Mesodermal cell (in vitro differentiated cells): ENCODE results near the gene RNF151.
"Not testable (repeated sequence)": the region's sequence is repeated elsewhere in the genome, so short reads cannot be mapped to it uniquely, and the experiment has no call there.

Experiments used
- H3K27ac ChIP-seq: 2 replicates; pipeline ENCODE4 v1.7.0; 2013; ENCODE audit warnings: mild to moderate bottlenecking, low read depth, low read length, moderate library complexity; ENCODE audit not compliant: severe bottlenecking
- H3K36me3 ChIP-seq: 2 replicates; pipeline ENCODE4 v1.7.1; 2013; ENCODE audit warnings: mild to moderate bottlenecking, low read length, moderate library complexity; ENCODE audit not compliant: control insufficient read depth, insufficient read depth
- H3K4me1 ChIP-seq: one replicate; pipeline ENCODE4 v1.7.1; 2013; ENCODE audit warnings: mild to moderate bottlenecking, low read length; ENCODE audit not compliant: insufficient read depth, control insufficient read depth, poor library complexity, severe bottlenecking
- H3K4me3 ChIP-seq: 2 replicates; pipeline ENCODE4 v1.7.0; 2013; ENCODE audit warnings: low read length, control low read depth, mild to moderate bottlenecking; ENCODE audit not compliant: insufficient read depth, poor library complexity, severe bottlenecking; ENCODE audit errors: extremely low read depth
- H3K9me3 ChIP-seq: 2 replicates; pipeline ENCODE4 v1.7.1; 2013; ENCODE audit warnings: mild to moderate bottlenecking, low read length, moderate library complexity; ENCODE audit not compliant: control insufficient read depth
- WGBS, 2 experiments: methylation state at CpG; one replicate each; pipeline ENCODE4 v1.1.5; 2013; ENCODE audit warnings: missing lambda C conversion rate in 2 of 2; ENCODE audit not compliant: insufficient coverage in 2 of 2; 5-methylcytosine and 5-hydroxymethylcytosine counted together

Gene RNF151

DNA sequence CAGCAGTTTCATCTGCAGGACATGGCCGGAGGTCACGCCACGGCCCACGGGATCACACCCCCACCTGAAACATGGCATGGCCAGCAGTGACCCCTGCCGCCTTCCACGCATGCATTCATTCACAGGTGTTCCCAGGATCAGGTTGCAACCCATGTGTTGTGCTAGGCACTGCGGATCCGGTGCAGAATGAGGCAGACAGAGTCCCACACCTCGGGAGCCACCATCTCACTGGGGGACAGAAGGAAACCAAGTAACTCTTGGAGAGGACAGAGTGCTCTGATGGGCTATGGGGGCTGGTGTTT is 19.3 kb upstream of the RNF151 start:
- Histone ChIP-seq H3K9me3 (no peaks in the 10 kb centered on the region), H3K36me3 (no peaks in the 10 kb centered on the region), H3K4me3 (no peak overlapping the region), H3K4me1 (peaks cover under 1% of the 10 kb centered on the region), H3K27ac (no peak overlapping the region)
- WGBS, 2 experiments = 91 to 93% methylated on average over 7 to 9 of the region's 9 CpGs

GRCh38 chr16:1949507-1949906 is 17.1 kb upstream of the RNF151 start:
- 97 to 100% methylated on average over 3 to 8 of the region's 11 CpGs for WGBS, 2 experiments

GRCh38 chr16:1950047-1950446 is 16.6 kb upstream of the RNF151 start:
- no peaks in the 10 kb centered on the region for H3K36me3 ChIP-seq
- H3K4me3 ChIP-seq = no peak overlapping the region
- 81 to 89% methylated on average over 4 of the region's 7 CpGs for WGBS, 2 experiments
- H3K27ac ChIP-seq = no peak overlapping the region
- H3K9me3 ChIP-seq = no peaks in the 10 kb centered on the region
- no peaks in the 10 kb centered on the region for H3K4me1 ChIP-seq

More at GRCh38 chr16:1949507-1949906, 17.1 kb upstream of the RNF151 start:
- no peaks in the 10 kb centered on the region for H3K36me3 ChIP-seq
- H3K9me3 ChIP-seq = no peaks in the 10 kb centered on the region
- no peaks in the 10 kb centered on the region for H3K4me1 ChIP-seq
- H3K27ac ChIP-seq = no peak overlapping the region
- H3K4me3 ChIP-seq = no peak overlapping the region

DNA sequence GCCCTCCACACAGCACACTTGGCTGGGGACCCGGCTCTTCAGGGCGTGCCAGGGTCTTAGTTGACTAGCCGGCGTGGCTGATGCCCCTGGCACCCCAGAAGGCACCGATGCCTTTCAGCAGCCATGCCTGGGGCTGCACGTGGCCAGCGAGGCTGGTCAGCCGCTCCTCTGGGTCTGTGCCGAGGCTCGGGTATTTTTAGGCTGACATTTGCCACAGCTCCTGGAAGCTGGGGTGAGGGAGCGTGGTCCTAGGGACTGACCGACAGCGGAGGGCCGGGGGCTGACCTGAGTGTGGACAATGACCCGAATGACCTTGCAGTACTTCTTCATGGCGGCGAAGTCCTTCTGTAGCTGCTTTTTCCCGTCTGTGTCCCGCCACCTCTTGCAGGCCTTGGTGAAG is 16.1 kb upstream of the RNF151 start:
- no peaks in the 10 kb centered on the region for H3K36me3 ChIP-seq
- H3K27ac ChIP-seq = no peak overlapping the region
- H3K4me1 ChIP-seq = no peaks in the 10 kb centered on the region
- H3K9me3 ChIP-seq = no peaks in the 10 kb centered on the region
- 93% methylated on average over 17 to 19 of the region's 19 CpGs for WGBS, 2 experiments
- H3K4me3 ChIP-seq = no peak overlapping the region

GRCh38 chr16:1953734-1954133 is 12.9 kb upstream of the RNF151 start:
- H3K36me3 ChIP-seq = no peaks in the 10 kb centered on the region
- 91 to 94% methylated on average over 21 to 22 of the region's 22 CpGs for WGBS, 2 experiments
- no peak overlapping the region for H3K27ac ChIP-seq
- no peaks in the 10 kb centered on the region for H3K4me1 ChIP-seq
- no peaks in the 10 kb centered on the region for H3K9me3 ChIP-seq
- H3K4me3 ChIP-seq = no peak overlapping the region

- not testable (repeated sequence) for H3K9me3 ChIP-seq, H3K4me3 ChIP-seq, H3K27ac ChIP-seq
- Histone ChIP-seq H3K4me1 (peaks cover 13% of the 10 kb centered on the region), H3K36me3 (peaks cover 13% of the 10 kb centered on the region)
- 93 to 96% methylated on average over 17 to 19 of the region's 22 CpGs for WGBS, 2 experiments
These were observed 9.1 kb upstream of the RNF151 start for GRCh38 chr16:1957434-1958142.

GRCh38 chr16:1958143-1958491 is 8.5 kb upstream of the RNF151 start:
- not testable (repeated sequence) for H3K4me3 ChIP-seq, H3K9me3 ChIP-seq, H3K27ac ChIP-seq
- Histone ChIP-seq H3K36me3 (peaks cover 18% of the 10 kb centered on the region), H3K4me1 (peaks cover 18% of the 10 kb centered on the region)
- WGBS, 2 experiments = 97 to 98% methylated on average over 12 to 30 of the region's 30 CpGs

- Histone ChIP-seq H3K4me1 (peaks cover 24% of the 10 kb centered on the region), H3K27ac (no peak overlapping the region), H3K4me3 (peak overlapping the region; percentile 90), H3K36me3 (peaks cover 25% of the 10 kb centered on the region), H3K9me3 (no peaks in the 10 kb centered on the region)
- 61 to 63% methylated on average over 9 to 14 of the region's 14 CpGs for WGBS, 2 experiments
These were observed 7.9 kb upstream of the RNF151 start for GRCh38 chr16:1958715-1959268.

DNA sequence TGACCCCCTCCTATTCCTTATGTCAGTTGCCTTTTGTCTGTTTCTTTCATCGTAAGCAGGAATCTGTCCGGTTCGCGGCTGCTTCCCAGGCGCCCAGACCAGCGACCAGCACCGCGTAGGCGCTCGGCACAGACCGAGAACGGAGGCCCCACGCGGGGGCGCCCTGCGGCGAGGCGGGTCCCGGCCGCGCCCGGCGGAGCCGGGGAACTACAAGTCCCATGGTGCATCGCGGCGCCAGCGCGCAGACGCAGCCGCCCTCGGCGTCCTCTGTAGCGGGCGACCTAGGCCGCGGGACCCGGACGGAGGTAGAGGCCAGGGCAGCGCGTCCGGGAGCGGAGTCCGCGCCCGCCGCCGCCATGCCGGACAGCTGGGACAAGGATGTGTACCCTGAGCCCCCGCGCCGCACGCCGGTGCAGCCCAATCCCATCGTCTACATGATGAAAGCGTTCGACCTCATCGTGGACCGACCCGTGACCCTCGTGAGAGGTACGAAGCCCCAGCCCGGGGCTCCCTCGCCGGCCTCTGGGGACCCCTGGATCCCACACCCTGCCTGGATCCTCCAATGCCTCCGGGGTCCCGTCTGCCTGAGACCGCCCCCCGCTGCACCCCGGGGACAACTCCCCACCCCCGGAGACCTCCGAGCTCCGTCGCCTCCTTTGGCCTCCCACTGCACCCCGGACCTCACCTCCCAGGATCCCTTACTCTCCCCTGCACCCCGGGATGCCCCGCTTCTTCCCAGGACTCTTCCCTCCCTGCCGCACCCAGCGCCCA is 7.2 kb upstream of the RNF151 start, which contains the start of gene NDUFB10:
NDUFB10 (plus strand) TSS at position 270 of the 771 bp plus-strand sequence; CDS start at position 357, 87 bp downstream.
- Histone ChIP-seq H3K4me3 (peak within 1 kb of the TSS; percentile 90), H3K36me3 (peaks cover 28% of the 10 kb centered on the region), H3K4me1 (peaks cover 24% of the 10 kb centered on the region), H3K9me3 (no peaks in the 10 kb centered on the region), H3K27ac (peak within 1 kb of the TSS; percentile 18)
- WGBS, 2 experiments = 0% methylated on average over 67 to 70 of the region's 79 CpGs

DNA sequence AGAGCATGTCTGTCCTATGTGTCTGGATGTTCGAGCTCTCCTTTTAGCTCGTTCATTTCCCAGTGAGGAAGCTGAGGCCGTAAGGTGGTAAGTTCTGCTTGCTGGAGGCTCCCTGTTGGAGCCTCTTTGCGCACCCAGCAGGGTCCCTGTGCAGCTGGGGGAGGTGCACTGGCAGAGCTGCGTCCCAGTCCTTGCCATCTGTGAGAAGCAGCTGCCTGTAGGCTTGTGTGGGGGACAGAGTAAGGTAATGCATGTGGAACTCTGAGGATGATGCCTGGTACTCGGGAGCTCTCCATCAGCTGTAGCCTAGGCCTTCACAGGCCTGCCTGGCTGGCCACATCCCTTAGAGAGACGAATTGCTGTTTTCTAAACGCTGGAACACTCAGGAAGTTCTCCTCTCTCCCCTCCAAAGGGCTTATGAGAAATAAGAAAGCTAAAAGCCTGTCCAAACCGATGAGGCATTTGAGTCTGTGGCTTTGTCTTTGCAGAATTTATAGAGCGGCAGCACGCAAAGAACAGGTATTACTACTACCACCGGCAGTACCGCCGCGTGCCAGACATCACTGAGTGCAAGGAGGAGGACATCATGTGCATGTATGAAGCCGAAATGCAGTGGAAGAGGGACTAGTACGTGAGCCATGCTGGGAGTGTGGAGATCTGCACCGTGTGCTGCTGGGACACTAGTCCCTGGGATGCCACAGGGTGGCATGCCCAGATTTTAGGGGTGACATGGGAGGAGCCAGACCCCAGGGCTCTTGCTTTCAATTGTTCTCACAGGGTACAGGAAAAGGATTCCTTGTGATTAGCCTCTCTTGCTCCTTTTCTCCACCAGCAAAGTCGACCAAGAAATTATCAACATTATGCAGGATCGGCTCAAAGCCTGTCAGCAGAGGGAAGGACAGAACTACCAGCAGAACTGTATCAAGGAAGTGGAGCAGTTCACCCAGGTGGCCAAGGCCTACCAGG is 5.7 kb upstream of the RNF151 start:
- H3K4me1 ChIP-seq = peaks cover 28% of the 10 kb centered on the region
- no peaks in the 10 kb centered on the region for H3K9me3 ChIP-seq
- H3K4me3 ChIP-seq = peak overlapping the region; percentile 90
- H3K36me3 ChIP-seq = peaks cover 28% of the 10 kb centered on the region
- peak overlapping the region; percentile 18 for H3K27ac ChIP-seq
- 52 to 62% methylated on average over 14 to 18 of the region's 20 CpGs for WGBS, 2 experiments
